Astrocyte of the hippocampus (primary cell): ENCODE measurements around the gene UBL4B.

Source experiments
- DNase-seq: peaks from one replicate; pipeline ENCODE4 v3.0.0; 2011; ENCODE audit warnings: low read depth, low spot score

The UBL4B gene

GRCh38 chr1:110084227-110085078 is 27.8 kb upstream of the UBL4B start:
- DNase-seq, result peak; percentile 57

GRCh38 chr1:110085671-110086070 is 26.6 kb upstream of the UBL4B start:
- DNase-seq, result no peak

GRCh38 chr1:110086961-110087360 is 25.3 kb upstream of the UBL4B start:
- no peak for DNase-seq

- peak; percentile 70 for DNase-seq
Observed at GRCh38 chr1:110087812-110088738, 24.2 kb upstream of the UBL4B start.

GRCh38 chr1:110088739-110089316 is 23.4 kb upstream of the UBL4B start:
- DNase-seq, result no peak

- no peak for DNase-seq
Observed at GRCh38 chr1:110089561-110090275, 22.5 kb upstream of the UBL4B start.

GRCh38 chr1:110091381-110091780 is 20.9 kb upstream of the UBL4B start:
- DNase-seq, result no peak

GRCh38 chr1:110091791-110092190 is 20.5 kb upstream of the UBL4B start:
- DNase-seq, result no peak

GRCh38 chr1:110092991-110093390 is 19.3 kb upstream of the UBL4B start:
- no peak for DNase-seq

- no peak for DNase-seq
Observed at GRCh38 chr1:110094931-110095654, 17.1 kb upstream of the UBL4B start.

GRCh38 chr1:110097507-110098221 is 14.6 kb upstream of the UBL4B start:
- no peak for DNase-seq

GRCh38 chr1:110098222-110099026 is 13.8 kb upstream of the UBL4B start:
- no peak for DNase-seq

- DNase-seq, result no peak
Observed at GRCh38 chr1:110100335-110100734, 11.9 kb upstream of the UBL4B start.

- DNase-seq, result no peak
Observed at GRCh38 chr1:110102081-110102480, 10.2 kb upstream of the UBL4B start.

- DNase-seq, result peak; percentile 85
Observed at GRCh38 chr1:110106013-110106941, 6.0 kb upstream of the UBL4B start.

- no peak for DNase-seq
Observed at GRCh38 chr1:110107867-110108469, 4.3 kb upstream of the UBL4B start.

GRCh38 chr1:110111081-110111480 is 1.2 kb upstream of the UBL4B start:
- DNase-seq, result no peak

GRCh38 chr1:110112656-110113055 is 413 bp downstream of the UBL4B start:
- no peak for DNase-seq
